HepG2 (cell line): ENCODE results near the gene DCHS2. TPM values are rescaled to one million over a fixed set of nuclear protein-coding genes. Genes with fewer than 3 reads are reported as not detected.

Source experiments
- ATAC-seq: fragments of 200-7000 bp; cut with Tn5 transposase; 3 replicates; pipeline ENCODE4 v1.9.1; 2020; ENCODE audit warnings: mild to moderate bottlenecking, moderate library complexity
- BruUV-seq: library from RNA; stranded (reverse); fragments of 400-500 nt; replicated peaks from 2 replicates; lab custom pipeline; 2021; lab: Mats Ljungman, UMichigan
- CTCF ChIA-PET: fragments of 300-600 bp; formaldehyde crosslinking; extraction: SDS; loops from one replicate; lab custom pipeline; 2021; ENCODE audit warnings: low total read pairs, inconsistent platforms, low intra/inter-chr PET ratio; lab: Yijun Ruan, JAX
- POLR2A ChIA-PET: fragments of 350-600 bp; sonication (Branson Sonifier 250); formaldehyde crosslinking; loops from one replicate; lab custom pipeline; 2020; ENCODE audit warnings: antibody characterized with exemption, inconsistent platforms; lab: Yijun Ruan, JAX
- DNase-seq: peaks from one replicate; pipeline ENCODE4 v3.0.0-alpha.2; 2015; ENCODE audit warnings: low spot score
- FAIRE-seq: peaks from 3 replicates; lab custom pipeline; 2011; peaks lifted over from hg19 to GRCh38; lab: Jason Lieb, UNC
- H2AFZ ChIP-seq: one replicate; pipeline ENCODE4 v1.6.1; 2011; ENCODE audit warnings: low read length, inconsistent platforms
- H3K27ac ChIP-seq: fragments of 300-600 bp; 3 replicates; pipeline ENCODE4 v1.8.0; 2011; ENCODE audit warnings: mixed run types, mild to moderate bottlenecking, mixed read lengths, low read length, inconsistent platforms; ENCODE audit not compliant: insufficient read depth; ENCODE audit errors: extremely low read length
- H3K27me3 ChIP-seq, 2 experiments: fragments of 200-600 bp in 1 of 2; 2 replicates in 1 of 2; 3 replicates in 1 of 2; pipeline versions ENCODE4 v1.6.0 to v1.8.0; 2011; ENCODE audit warnings: low read length in 2 of 2, mild to moderate bottlenecking in 2 of 2, moderate library complexity in 2 of 2, inconsistent platforms in 1 of 2; ENCODE audit not compliant: insufficient read depth in 2 of 2, control insufficient read depth in 1 of 2
- H3K36me3 ChIP-seq, 2 experiments: fragments of 200-600 bp in 1 of 2; replicated peaks in 1 of 2; 2 replicates in 1 of 2; 3 replicates in 1 of 2; pipeline versions ENCODE4 v1.5.1 to v1.8.0; 2011; ENCODE audit warnings: low read length in 2 of 2, inconsistent platforms in 1 of 2; ENCODE audit not compliant: insufficient read depth in 2 of 2, control insufficient read depth in 1 of 2
- H3K4me1 ChIP-seq: 2 replicates; pipeline ENCODE4 v1.5.1; 2012; ENCODE audit warnings: low read length, inconsistent platforms; ENCODE audit not compliant: insufficient read depth
- H3K4me2 ChIP-seq: 2 replicates; pipeline ENCODE4 v1.6.0; 2011; ENCODE audit warnings: low read depth, low read length, inconsistent platforms
- H3K4me3 ChIP-seq, 3 experiments: fragments of 200-600 bp in 1 of 3; sonication (generic), shearing (Covaris generic) in 1 of 3; replicated peaks in 1 of 3; 2 replicates each; pipeline ENCODE4 v1.5.1; 2011 to 2016; ENCODE audit warnings: low read length in 3 of 3, inconsistent platforms in 2 of 3, low read depth in 2 of 3, mild to moderate bottlenecking in 2 of 3, control low read depth in 1 of 3, mixed read lengths in 1 of 3; ENCODE audit not compliant: insufficient read depth in 1 of 3
- H3K79me2 ChIP-seq: one replicate; pipeline ENCODE4 v1.6.1; 2011; ENCODE audit warnings: low read length, inconsistent platforms; ENCODE audit not compliant: insufficient read depth
- H3K9ac ChIP-seq: 2 replicates; pipeline ENCODE4 v1.6.0; 2011; ENCODE audit warnings: mild to moderate bottlenecking, low read depth, low read length, inconsistent platforms; ENCODE audit not compliant: insufficient read depth
- H3K9me3 ChIP-seq: 2 replicates; pipeline ENCODE4 v1.5.1; 2012; ENCODE audit warnings: mild to moderate bottlenecking, low read length
- H4K20me1 ChIP-seq: 2 replicates; pipeline ENCODE4 v1.6.0; 2011; ENCODE audit warnings: inconsistent platforms, mild to moderate bottlenecking, low read length, moderate library complexity; ENCODE audit not compliant: insufficient read depth
- DMAP1 ChIP-seq: IDR thresholded peaks from 2 replicates; pipeline ENCODE4 v1.6.1; 2016
- MAZ ChIP-seq, 2 experiments: sonication (generic) in 1 of 2; formaldehyde crosslinking in 1 of 2; IDR thresholded peaks; 2 replicates each; pipeline versions ENCODE4 v1.5.0 to v1.6.1; 2012 to 2020; ENCODE audit warnings: low read depth in 2 of 2, mild to moderate bottlenecking in 2 of 2, borderline replicate concordance in 1 of 2, improper control_type of control experiment in 1 of 2, low read length in 1 of 2, missing genetic modification reagents in 1 of 2, moderate library complexity in 1 of 2
- ZNF670 ChIP-seq: sonication (generic); formaldehyde crosslinking; IDR thresholded peaks from 2 replicates; pipeline ENCODE4 v1.8.0; 2022; ENCODE audit warnings: mild to moderate bottlenecking, missing genetic modification reagents, borderline replicate concordance
- WGBS: methylation state at CpG from one replicate; pipeline ENCODE4 v1.1.6; 2017; ENCODE audit warnings: low lambda C conversion rate; 5-methylcytosine and 5-hydroxymethylcytosine counted together
- in situ Hi-C: cut with HindIII; loops from 2 replicates; pipeline ENCODE4 v1.10.0; 2017; ENCODE audit warnings: low pct_unique_long_range_greater_than_20kb; ENCODE audit not compliant: extremely low pct_ligation_motif_present
- intact Hi-C: fragments of 100-400 bp; cut with micrococcal nuclease; formaldehyde crosslinking; loops from one replicate; pipeline ENCODE4 v1.10.0; 2022; ENCODE audit not compliant: unreplicated experiment
- polyA plus RNA-seq, 8 experiments: library from polyadenylated mRNA; depleted of rRNA in 3 of 8; stranded (reverse) in 7 of 8; unstranded in 1 of 8; fragments of >200 nt; fragmentation: Illumina TruSeq in 4 of 8; extraction: Trizol in 4 of 8; gene quantifications; 2 replicates each; pipeline versions ENCODE4 v1.2.1 to v1.2.3, GENCODE V29; 2011 to 2016; ENCODE audit warnings: low read depth in 4 of 8, missing spikeins in 1 of 8, mixed read lengths in 1 of 8; ENCODE audit not compliant: insufficient read depth in 1 of 8
- total RNA-seq, 5 experiments: library from RNA; depleted of rRNA; stranded (reverse); fragments of >200 nt; fragmentation: Illumina TruSeq; extraction: Trizol; gene quantifications; 2 replicates each; pipeline ENCODE4 v1.2.3, GENCODE V29; 2016; ENCODE audit warnings: low read depth in 1 of 5
- TF ChIP-seq, protein P1 (sequence below): sonication (generic); formaldehyde crosslinking; IDR thresholded peaks from 2 replicates; pipeline ENCODE4 v1.4.0; 2020; ENCODE audit warnings: mild to moderate bottlenecking, missing genetic modification reagents
- TF ChIP-seq, protein P2 (sequence below): sonication (generic); formaldehyde crosslinking; IDR thresholded peaks from 2 replicates; pipeline ENCODE4 v1.8.0; 2022; ENCODE audit warnings: mild to moderate bottlenecking, missing genetic modification reagents, borderline replicate concordance

The DCHS2 gene
- total and polyA plus RNA-seq, 2 of the 13 experiments (the other 11 are each of a cell fraction or from before 2014, with no cell fraction given), result 0.03 TPM; not detected in 1

DNA sequence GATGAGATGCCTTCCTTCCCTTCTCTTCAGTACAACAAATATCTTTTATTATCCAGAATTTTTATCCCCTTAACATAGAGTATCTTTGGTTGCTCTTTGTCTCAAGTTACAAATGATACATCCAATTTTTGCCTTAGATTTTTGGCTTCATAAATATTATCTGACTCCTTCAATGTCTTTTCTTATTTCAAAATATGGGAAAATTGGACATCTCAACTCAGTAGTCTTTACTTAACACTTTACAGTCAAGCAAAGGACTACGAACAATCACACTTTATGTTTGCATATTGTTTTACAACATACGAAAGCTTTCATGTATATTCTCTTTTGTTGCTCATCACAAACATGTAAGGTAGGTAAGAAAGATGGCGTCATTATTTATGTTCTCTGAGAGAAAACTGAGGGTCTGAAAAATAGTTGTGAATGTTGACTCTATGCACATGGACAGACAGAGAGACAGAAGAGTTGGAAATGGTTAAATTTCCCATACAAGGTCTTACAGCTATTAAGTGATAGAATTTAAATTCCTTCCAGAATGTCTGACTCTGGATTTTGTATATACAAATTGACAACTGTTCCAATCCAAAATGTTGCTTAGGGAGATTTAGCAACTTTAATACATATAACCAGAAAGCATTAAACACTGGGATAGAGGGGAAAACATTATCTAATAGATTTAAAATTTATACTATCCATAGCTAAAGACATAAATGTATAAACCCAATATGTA, 29.4 kb downstream of the DCHS2 start (continued):
- TF ChIP-seq, protein P1, sequence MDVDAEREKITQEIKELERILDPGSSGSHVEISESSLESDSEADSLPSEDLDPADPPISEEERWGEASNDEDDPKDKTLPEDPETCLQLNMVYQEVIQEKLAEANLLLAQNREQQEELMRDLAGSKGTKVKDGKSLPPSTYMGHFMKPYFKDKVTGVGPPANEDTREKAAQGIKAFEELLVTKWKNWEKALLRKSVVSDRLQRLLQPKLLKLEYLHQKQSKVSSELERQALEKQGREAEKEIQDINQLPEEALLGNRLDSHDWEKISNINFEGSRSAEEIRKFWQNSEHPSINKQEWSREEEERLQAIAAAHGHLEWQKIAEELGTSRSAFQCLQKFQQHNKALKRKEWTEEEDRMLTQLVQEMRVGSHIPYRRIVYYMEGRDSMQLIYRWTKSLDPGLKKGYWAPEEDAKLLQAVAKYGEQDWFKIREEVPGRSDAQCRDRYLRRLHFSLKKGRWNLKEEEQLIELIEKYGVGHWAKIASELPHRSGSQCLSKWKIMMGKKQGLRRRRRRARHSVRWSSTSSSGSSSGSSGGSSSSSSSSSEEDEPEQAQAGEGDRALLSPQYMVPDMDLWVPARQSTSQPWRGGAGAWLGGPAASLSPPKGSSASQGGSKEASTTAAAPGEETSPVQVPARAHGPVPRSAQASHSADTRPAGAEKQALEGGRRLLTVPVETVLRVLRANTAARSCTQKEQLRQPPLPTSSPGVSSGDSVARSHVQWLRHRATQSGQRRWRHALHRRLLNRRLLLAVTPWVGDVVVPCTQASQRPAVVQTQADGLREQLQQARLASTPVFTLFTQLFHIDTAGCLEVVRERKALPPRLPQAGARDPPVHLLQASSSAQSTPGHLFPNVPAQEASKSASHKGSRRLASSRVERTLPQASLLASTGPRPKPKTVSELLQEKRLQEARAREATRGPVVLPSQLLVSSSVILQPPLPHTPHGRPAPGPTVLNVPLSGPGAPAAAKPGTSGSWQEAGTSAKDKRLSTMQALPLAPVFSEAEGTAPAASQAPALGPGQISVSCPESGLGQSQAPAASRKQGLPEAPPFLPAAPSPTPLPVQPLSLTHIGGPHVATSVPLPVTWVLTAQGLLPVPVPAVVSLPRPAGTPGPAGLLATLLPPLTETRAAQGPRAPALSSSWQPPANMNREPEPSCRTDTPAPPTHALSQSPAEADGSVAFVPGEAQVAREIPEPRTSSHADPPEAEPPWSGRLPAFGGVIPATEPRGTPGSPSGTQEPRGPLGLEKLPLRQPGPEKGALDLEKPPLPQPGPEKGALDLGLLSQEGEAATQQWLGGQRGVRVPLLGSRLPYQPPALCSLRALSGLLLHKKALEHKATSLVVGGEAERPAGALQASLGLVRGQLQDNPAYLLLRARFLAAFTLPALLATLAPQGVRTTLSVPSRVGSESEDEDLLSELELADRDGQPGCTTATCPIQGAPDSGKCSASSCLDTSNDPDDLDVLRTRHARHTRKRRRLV (CRISPR knock-in tag), result no peak
- TF ChIP-seq, all 625 proteins: peak for 0

DNA sequence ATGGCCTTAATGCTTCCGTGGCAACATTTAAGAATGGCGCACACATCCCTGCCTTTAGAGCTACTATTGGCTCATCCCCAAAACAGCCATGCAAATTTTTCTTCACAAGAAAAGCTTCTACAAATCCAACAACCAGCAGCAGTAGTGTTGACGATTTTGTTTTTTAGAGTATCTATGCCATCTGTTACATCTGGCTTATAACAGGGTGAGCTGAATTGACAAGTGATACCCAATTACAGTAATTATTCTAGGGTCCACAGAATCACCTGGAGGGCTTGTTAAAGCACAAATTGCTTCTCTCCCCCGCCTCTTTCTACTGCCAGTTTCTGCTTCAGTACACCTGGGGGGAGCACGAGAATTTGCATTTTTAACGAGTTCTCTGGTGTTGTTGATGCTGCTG, 34.1 kb downstream of the DCHS2 start:
- no peak overlapping the region for H3K4me3 ChIP-seq
- no peaks in the 10 kb centered on the region for H3K4me1 ChIP-seq
- H3K9me3 ChIP-seq, result no peaks in the 10 kb centered on the region
- intact Hi-C loops (no loop called here), in situ Hi-C loops (no loop called here)
- TF ChIP-seq DMAP1 (CRISPR knock-in tag) (no peak), MAZ (IDR thresholded peaks at IDR 0.05; ENCODE audit: borderline replicate concordance, low read depth, low read length) (no peak), MAZ (CRISPR knock-in tag; IDR thresholded peaks at IDR 0.05; ENCODE audit: low read depth) (no peak), ZNF670 (CRISPR knock-in tag) (no peak)
- TF ChIP-seq, protein P2, sequence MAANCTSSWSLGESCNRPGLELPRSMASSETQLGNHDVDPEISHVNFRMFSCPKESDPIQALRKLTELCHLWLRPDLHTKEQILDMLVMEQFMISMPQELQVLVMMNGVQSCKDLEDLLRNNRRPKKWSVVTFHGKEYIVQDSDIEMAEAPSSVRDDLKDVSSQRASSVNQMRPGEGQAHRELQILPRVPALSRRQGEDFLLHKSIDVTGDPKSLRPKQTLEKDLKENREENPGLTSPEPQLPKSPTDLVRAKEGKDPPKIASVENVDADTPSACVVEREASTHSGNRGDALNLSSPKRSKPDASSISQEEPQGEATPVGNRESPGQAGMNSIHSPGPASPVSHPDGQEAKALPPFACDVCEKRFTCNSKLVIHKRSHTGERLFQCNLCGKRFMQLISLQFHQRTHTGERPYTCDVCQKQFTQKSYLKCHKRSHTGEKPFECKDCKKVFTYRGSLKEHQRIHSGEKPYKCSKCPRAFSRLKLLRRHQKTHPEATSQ (CRISPR knock-in tag), result no peak
- no peak overlapping the region for H3K9ac ChIP-seq
- ChIA-PET POLR2A (no interaction called here), CTCF (no interaction called here)
- H3K36me3 ChIP-seq, result no peaks in the 10 kb centered on the region
- H3K4me2 ChIP-seq, result no peak overlapping the region
- H3K27me3 ChIP-seq, result no peaks in the 10 kb centered on the region
- H3K27ac ChIP-seq, result no peak overlapping the region
- 42% methylated on average over 6 of the region's 6 CpGs for WGBS
- no peak overlapping the region for H2AFZ ChIP-seq
- DNase-seq (no peak), FAIRE-seq (no peak), ATAC-seq (no peak)
- BruUV-seq, result no TSS peak
- no peaks in the 10 kb centered on the region for H3K79me2 ChIP-seq
- H4K20me1 ChIP-seq, result no peaks in the 10 kb centered on the region
